C4-2B (cell line): ENCODE data around the gene MCCC1.

Experiments used
- ZFX ChIP-seq: fragments of 450-650 bp; IDR thresholded peaks from 2 replicates; pipeline ENCODE4 v1.6.1; 2017
- TF ChIP-seq, protein P1 (sequence below): fragments of 450-650 bp; conservative IDR thresholded peaks from 2 replicates; pipeline ENCODE4 v1.5.1; 2017; ENCODE audit warnings: mild to moderate bottlenecking

- TF ChIP-seq, protein P1, sequence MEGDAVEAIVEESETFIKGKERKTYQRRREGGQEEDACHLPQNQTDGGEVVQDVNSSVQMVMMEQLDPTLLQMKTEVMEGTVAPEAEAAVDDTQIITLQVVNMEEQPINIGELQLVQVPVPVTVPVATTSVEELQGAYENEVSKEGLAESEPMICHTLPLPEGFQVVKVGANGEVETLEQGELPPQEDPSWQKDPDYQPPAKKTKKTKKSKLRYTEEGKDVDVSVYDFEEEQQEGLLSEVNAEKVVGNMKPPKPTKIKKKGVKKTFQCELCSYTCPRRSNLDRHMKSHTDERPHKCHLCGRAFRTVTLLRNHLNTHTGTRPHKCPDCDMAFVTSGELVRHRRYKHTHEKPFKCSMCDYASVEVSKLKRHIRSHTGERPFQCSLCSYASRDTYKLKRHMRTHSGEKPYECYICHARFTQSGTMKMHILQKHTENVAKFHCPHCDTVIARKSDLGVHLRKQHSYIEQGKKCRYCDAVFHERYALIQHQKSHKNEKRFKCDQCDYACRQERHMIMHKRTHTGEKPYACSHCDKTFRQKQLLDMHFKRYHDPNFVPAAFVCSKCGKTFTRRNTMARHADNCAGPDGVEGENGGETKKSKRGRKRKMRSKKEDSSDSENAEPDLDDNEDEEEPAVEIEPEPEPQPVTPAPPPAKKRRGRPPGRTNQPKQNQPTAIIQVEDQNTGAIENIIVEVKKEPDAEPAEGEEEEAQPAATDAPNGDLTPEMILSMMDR: no peak
- TF ChIP-seq ZFX: no peak
Observed at GRCh38 chr3:183114384-183115178, 15.3 kb upstream of the MCCC1 start.
